Islet precursor cell (in vitro differentiated cells): ENCODE results near the gene GGTA1.
"Not testable (repeated sequence)": the region's sequence is repeated elsewhere in the genome, so short reads cannot be mapped to it uniquely, and the experiment has no call there.

Experiments
- DNase-seq: peaks from one replicate; pipeline ENCODE4 v3.0.0-alpha.2; 2018

GGTA1 gene

DNA sequence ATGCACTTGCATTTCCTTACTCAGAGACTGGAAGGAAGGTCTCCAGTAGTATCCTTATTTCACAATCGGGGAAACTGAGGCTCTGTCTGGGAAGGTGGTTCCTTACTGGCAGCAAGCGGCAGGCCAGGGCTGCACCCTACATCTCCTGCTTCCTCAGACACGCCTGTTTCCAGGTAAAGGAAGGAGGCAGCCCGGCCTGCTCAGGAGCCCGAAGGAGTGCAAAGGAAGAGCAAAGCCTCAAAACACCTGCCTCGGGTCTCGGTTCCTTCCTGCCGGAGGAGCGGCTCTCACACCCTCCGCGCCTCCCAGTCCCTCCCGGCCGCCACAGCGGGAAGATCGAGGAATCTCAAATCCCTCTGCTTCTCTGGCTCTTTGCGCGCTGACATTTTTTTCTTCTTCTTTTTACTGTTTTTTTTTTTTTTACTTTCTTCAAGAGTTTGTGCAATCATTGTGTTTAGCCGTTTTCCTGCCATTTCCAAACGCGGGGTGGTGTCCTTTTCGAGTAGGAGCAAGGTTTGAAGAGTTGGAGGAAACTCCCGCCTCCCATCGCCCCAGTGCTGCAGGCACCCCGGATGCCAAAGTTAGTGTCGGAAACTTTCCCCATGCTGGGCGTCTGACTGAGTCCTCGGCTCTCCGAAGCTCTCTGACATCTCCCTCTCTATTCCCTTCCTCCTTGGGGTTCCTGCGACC, 1.0 kb downstream of the GGTA1 start:
- no peak for DNase-seq

DNA sequence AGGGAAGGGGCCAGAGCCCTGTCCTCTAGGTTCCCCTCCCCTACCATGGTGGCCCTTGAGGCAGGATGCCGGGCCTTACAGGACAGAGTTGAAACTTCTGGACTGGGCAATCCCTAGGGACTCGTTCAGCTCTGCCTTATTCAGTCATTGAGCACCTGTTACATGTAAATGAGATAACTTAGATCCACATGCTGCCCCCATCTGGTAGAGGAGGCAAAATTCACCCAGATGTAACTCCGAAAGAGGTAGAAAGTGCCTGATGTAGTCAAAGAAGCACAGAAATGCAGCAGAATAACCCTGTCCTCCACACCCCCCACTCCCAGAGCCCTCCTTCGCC, 1.5 kb downstream of the GGTA1 start:
- DNase-seq, result peak; percentile 88

- no peak for DNase-seq
These were observed 3.7 kb downstream of the GGTA1 start for GRCh38 chr9:121495976-121496375.

- no peak for DNase-seq
These were observed 5.5 kb downstream of the GGTA1 start for GRCh38 chr9:121494192-121494591.

- no peak for DNase-seq
These were observed 8.5 kb downstream of the GGTA1 start for GRCh38 chr9:121491111-121491510.

DNA sequence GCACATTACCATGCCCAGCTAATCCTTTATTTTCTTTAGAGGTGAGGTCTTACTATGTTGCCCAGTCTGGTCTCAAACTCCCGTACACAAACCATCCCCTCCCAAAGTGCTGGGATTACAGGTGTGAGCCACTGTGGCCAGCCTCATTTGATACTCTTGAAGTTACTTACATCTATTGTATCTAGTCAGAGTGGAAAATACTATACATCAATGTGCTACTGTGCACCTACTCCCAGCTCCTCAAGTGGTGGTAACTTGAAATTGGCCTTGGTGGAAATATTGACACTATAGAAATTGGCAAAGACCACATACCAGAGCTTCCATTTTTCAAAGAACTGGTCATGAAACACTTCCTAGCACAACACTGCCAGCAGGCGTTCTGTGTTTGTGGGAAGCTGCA, 10.3 kb downstream of the GGTA1 start:
- no peak for DNase-seq

DNA sequence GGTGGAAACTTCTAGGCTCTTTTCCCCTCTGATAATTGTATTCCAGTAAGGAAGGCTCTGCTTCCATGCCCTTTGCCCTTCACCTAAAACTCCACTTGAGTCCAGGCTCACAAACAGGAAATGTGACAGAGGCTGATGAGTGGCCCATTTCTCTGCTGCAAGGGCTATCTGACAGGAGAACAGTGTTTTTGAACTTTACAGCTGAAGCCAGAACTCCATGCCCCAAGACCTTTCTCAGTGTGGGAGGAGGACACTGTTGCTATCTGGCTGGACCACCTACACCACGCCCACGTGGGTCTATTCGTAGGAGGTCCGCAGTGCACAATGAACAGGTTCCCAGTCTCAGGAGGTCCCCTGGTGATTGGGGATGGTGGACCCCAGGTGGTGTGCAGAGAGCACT, 13.6 kb downstream of the GGTA1 start:
- no peak for DNase-seq

- no peak for DNase-seq
These were observed 14.0 kb downstream of the GGTA1 start for GRCh38 chr9:121485623-121486022.

- no peak for DNase-seq
These were observed 14.8 kb downstream of the GGTA1 start for GRCh38 chr9:121484651-121485446.

DNA sequence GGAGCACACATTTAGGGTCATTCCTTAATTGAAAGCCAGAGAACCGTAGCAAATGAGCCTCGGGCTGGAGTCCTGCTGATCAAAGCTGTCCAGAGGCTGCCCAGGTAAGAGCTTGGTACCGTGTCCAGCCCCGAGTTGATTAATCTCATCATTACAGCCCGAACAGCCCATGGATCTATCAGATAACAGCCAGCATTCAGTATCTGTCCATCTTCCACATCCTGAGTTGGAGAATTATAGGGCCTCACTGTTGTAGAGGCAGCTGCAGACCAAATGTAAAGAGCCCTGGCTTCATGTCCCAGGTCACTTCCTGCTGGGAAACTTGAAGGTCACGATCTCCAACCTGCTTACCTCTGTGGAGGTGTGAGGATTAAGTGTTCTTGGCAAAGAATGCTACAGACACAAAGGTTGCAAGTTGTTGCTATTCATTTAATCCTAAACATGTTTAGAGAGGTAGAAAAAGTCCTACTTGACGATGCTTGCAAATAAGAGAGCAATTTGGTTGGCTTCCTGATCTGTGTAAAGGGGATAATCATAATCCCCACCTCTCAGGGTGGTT, 16.1 kb downstream of the GGTA1 start:
- DNase-seq, result no peak

GRCh38 chr9:121483049-121483448, 16.6 kb downstream of the GGTA1 start:
- DNase-seq, result peak; percentile 87

- DNase-seq, result no peak
These were observed 20.6 kb downstream of the GGTA1 start for GRCh38 chr9:121478816-121479676.

GRCh38 chr9:121476156-121476555, 23.5 kb downstream of the GGTA1 start:
- DNase-seq, result no peak

- no peak for DNase-seq
These were observed 25.3 kb downstream of the GGTA1 start for GRCh38 chr9:121474231-121474947.

GRCh38 chr9:121473229-121473628, 26.4 kb downstream of the GGTA1 start:
- no peak for DNase-seq

DNA sequence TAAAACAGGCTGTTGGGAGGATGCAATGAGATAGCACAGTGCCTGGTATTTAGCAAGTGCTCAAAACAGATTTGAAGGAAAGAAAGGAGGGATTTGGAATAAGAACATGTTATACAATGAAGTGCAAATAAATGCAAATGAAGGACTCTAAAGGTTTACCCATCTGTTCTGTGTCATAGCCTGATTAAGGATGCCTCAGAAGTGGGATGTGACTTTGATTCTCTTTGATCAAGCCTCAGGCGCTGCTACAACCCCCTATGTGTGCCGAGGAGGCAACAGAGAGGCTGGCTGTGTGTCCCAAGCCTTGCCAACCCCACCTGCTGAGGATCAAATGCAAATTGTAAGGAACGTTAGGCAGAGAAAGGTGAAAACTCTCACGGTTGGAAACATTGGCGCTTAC, 27.2 kb downstream of the GGTA1 start:
- no peak for DNase-seq

DNA sequence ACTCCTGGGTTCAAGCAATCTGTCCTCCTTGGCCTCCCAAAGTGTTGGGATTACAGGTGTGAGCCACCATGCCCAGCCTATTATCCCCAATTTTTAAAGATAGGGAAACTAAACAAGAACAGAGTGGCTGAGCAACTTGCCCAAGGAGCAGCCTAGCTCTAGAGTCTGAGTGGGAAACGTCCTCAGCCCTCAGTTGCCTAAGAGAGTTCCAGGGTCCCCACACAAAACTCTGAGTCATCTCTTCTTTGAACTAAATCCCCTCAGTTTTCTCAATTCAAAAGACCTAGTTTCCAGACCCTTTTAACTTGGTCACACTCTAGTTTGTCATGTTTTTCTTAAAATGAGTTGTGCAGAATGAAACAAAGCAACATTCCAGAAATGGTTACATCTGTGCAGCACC, 33.5 kb downstream of the GGTA1 start:
- DNase-seq, result no peak

GRCh38 chr9:121464968-121465367, 34.7 kb downstream of the GGTA1 start:
- no peak for DNase-seq

- peak; percentile 77 for DNase-seq
These were observed 36.4 kb downstream of the GGTA1 start for GRCh38 chr9:121463026-121463807.

DNA sequence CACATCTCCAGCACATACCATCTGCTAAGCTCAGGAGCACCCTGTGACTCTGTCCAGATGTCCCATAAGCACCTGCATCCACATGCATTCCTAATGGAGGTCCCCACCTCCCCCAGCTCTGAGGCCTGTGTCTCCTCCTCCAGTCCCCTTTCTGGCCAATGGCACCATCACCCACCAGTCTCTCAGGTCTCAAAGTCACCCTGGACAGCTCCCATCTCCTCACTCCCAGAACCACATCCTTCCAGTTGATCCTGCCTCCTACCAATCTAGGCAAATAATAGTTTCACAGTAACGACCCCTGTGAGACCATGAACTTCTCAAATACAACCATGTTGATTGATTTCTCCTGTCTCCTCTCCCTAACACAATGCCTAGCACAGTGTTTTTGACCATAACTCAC, 40.1 kb downstream of the GGTA1 start:
- no peak for DNase-seq

DNA sequence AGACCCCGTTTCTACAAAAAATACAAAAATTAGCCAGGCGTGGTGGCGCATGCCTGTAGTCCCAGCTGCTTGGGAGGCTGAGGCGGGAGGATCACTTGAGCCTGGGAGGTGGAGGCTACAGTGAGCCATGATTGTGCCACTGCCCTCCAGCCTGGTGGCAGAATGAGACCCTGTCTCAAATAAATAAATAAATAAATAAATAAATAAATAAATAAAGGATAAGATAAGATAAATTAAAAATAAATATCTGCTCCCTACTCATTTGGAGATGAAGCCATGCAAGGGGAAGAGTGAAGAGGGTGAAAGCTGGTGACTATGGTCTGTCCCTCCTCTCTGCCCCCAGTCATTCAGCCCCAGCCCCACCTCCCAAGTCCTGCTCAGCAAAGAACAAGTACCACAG, 41.2 kb downstream of the GGTA1 start:
- DNase-seq, result not testable (repeated sequence)
